ENCODE data around the gene IRGC. TPM values are rescaled to one million over a fixed set of nuclear protein-coding genes. Genes with fewer than 3 reads are reported as not detected.
A peak's percentile ranks its signal among the peaks of the same experiment; 100 is the strongest.

IRGC gene
- total and polyA plus RNA-seq, 9 of the 15 experiments (the other 6 are each of a cell fraction or from before 2014, with no cell fraction given) = not detected

DNA sequence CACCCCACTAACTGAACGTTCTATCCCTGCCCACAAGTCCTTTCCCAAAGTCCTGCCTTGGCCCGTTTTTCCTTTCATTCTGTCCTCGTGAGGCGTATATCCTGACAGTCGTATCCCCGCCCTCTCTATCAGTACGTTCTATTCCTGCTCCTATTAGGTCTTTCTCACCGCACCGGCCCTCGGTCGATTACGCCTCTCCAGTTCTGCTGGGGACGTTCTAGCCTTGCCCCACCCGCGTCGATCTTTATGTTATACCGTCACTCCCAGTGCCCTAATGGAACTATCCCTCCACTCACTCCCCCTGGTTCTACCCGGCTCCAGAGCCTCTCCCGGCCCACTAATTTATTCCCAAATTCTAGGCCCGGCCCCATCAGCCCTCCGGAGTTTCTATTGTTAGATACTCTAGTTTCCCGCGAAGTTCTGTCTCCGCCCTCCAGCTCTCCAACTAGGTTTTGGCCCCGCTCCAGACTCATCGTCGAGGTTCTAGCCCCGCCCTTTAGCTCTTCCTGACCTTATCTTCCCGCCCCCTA lies 47.9 kb upstream of the IRGC start (continued):
- TF ChIP-seq NR2F6 (CRISPR knock-in tag; IDR thresholded peaks at IDR 0.05) (0 out of 2 replicates have a peak, but pooled peaks have one; percentile 61), MECOM (CRISPR knock-in tag; IDR thresholded peaks at IDR 0.05) (no peak), PHF8 (IDR thresholded peaks at IDR 0.05; ENCODE audit: borderline replicate concordance, low read length) (peak; percentile 56; the same call in 1 of the 2 replicates), NFIC (IDR thresholded peaks at IDR 0.05) (peak; percentile 97), MIER1 (IDR thresholded peaks at IDR 0.05; ENCODE audit: low read depth) (no peak), XRCC4 (IDR thresholded peaks at IDR 0.05; ENCODE audit: extremely low read depth, insufficient read depth, insufficient read length) (no peak), FOXP1 (CRISPR knock-in tag; IDR thresholded peaks at IDR 0.05) (0 out of 2 replicates have a peak, but pooled peaks have one; percentile 41), POLR2AphosphoS5 (IDR thresholded peaks at IDR 0.05; ENCODE audit: control insufficient read depth, insufficient read depth, low read depth, low read length) (peak; percentile 50; the same call in 1 of the 2 replicates), DMBX1 (CRISPR knock-in tag; IDR thresholded peaks at IDR 0.05; ENCODE audit: borderline replicate concordance) (0 out of 2 replicates have a peak, but pooled peaks have one; percentile 20), ATF1 (CRISPR knock-in tag; IDR thresholded peaks at IDR 0.05) (no peak), ATF1 (tag; IDR thresholded peaks at IDR 0.05) (peak; percentile 70), EP400 (IDR thresholded peaks at IDR 0.05) (peak; percentile 45), RBFOX2 (IDR thresholded peaks at IDR 0.05; ENCODE audit: low read depth, low read length) (0 out of 2 replicates have a peak, but pooled peaks have one; percentile 46), RB1 (IDR thresholded peaks at IDR 0.05; ENCODE audit: low read depth) (0 out of 2 replicates have a peak, but pooled peaks have one; percentile 68), ZNF274 (IDR thresholded peaks at IDR 0.05; ENCODE audit: borderline replicate concordance, low read depth, low read length) (no peak), KDM4B (IDR thresholded peaks at IDR 0.05; ENCODE audit: borderline replicate concordance in 2 of 2, low read depth in 1 of 2) (no peak), CBFA2T2 (conservative IDR thresholded peaks at IDR 0.05) (no peak)
- TF ChIP-seq, protein P1, sequence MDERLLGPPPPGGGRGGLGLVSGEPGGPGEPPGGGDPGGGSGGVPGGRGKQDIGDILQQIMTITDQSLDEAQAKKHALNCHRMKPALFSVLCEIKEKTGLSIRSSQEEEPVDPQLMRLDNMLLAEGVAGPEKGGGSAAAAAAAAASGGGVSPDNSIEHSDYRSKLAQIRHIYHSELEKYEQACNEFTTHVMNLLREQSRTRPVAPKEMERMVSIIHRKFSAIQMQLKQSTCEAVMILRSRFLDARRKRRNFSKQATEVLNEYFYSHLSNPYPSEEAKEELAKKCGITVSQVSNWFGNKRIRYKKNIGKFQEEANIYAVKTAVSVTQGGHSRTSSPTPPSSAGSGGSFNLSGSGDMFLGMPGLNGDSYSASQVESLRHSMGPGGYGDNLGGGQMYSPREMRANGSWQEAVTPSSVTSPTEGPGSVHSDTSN (CRISPR knock-in tag; IDR thresholded peaks at IDR 0.05; ENCODE audit: low read depth) = no peak
- TF ChIP-seq, protein P1 (tag; conservative IDR thresholded peaks at IDR 0.05; ENCODE audit: low read depth) = no peak
- TF ChIP-seq, protein P2, sequence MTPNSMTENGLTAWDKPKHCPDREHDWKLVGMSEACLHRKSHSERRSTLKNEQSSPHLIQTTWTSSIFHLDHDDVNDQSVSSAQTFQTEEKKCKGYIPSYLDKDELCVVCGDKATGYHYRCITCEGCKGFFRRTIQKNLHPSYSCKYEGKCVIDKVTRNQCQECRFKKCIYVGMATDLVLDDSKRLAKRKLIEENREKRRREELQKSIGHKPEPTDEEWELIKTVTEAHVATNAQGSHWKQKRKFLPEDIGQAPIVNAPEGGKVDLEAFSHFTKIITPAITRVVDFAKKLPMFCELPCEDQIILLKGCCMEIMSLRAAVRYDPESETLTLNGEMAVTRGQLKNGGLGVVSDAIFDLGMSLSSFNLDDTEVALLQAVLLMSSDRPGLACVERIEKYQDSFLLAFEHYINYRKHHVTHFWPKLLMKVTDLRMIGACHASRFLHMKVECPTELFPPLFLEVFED (CRISPR knock-in tag; conservative IDR thresholded peaks at IDR 0.05) = peak; percentile 60; the same call in 1 of the 2 replicates
- TF ChIP-seq, protein P3, sequence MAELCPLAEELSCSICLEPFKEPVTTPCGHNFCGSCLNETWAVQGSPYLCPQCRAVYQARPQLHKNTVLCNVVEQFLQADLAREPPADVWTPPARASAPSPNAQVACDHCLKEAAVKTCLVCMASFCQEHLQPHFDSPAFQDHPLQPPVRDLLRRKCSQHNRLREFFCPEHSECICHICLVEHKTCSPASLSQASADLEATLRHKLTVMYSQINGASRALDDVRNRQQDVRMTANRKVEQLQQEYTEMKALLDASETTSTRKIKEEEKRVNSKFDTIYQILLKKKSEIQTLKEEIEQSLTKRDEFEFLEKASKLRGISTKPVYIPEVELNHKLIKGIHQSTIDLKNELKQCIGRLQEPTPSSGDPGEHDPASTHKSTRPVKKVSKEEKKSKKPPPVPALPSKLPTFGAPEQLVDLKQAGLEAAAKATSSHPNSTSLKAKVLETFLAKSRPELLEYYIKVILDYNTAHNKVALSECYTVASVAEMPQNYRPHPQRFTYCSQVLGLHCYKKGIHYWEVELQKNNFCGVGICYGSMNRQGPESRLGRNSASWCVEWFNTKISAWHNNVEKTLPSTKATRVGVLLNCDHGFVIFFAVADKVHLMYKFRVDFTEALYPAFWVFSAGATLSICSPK (IDR thresholded peaks at IDR 0.05; ENCODE audit: borderline replicate concordance) = no peak
- TF ChIP-seq, protein P4, sequence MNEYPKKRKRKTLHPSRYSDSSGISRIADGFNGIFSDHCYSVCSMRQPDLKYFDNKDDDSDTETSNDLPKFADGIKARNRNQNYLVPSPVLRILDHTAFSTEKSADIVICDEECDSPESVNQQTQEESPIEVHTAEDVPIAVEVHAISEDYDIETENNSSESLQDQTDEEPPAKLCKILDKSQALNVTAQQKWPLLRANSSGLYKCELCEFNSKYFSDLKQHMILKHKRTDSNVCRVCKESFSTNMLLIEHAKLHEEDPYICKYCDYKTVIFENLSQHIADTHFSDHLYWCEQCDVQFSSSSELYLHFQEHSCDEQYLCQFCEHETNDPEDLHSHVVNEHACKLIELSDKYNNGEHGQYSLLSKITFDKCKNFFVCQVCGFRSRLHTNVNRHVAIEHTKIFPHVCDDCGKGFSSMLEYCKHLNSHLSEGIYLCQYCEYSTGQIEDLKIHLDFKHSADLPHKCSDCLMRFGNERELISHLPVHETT (CRISPR knock-in tag; conservative IDR thresholded peaks at IDR 0.05 in 1 of 2, IDR thresholded peaks at IDR 0.05 in 1 of 2) = no peak

Data from K562 (cell line).